HUES6 (cell line): Measurements from ENCODE around the gene SCYGR4.

Experiments
- H3K27ac ChIP-seq: 2 replicates; pipeline ENCODE4 v1.7.0; 2013; ENCODE audit warnings: low read depth, mild to moderate bottlenecking, low read length, inconsistent platforms
- H3K27me3 ChIP-seq: 2 replicates; pipeline ENCODE4 v1.6.1; 2013; ENCODE audit warnings: low read length; ENCODE audit not compliant: control insufficient read depth, insufficient read depth
- H3K36me3 ChIP-seq: 2 replicates; pipeline ENCODE4 v1.6.1; 2013; ENCODE audit warnings: low read length; ENCODE audit not compliant: control insufficient read depth, insufficient read depth
- H3K4me1 ChIP-seq: 2 replicates; pipeline ENCODE4 v1.6.1; 2013; ENCODE audit warnings: low read length; ENCODE audit not compliant: control insufficient read depth, insufficient read depth
- H3K4me3 ChIP-seq: 2 replicates; pipeline ENCODE4 v1.5.1; 2013; ENCODE audit warnings: low read depth, low read length
- H3K9ac ChIP-seq: one replicate; pipeline ENCODE4 v1.6.1; 2013; ENCODE audit warnings: mild to moderate bottlenecking, low read length
- H3K9me3 ChIP-seq: 2 replicates; pipeline ENCODE4 v1.6.1; 2013; ENCODE audit warnings: low read depth, low read length; ENCODE audit not compliant: control insufficient read depth, insufficient read depth

The SCYGR4 gene

GRCh38 chr2:227614740-227615139 is 2.6 kb upstream of the SCYGR4 start, which contains the start of gene SCYGR3:
SCYGR3 (minus strand) TSS chr2:227614840; CDS start chr2:227614840, 0 bp downstream.
- Histone ChIP-seq H3K4me1 (peaks cover 18% of the 10 kb centered on the region), H3K4me3 (no peak within 1 kb of the TSS), H3K9me3 (no peaks in the 10 kb centered on the region), H3K27me3 (peaks cover 22% of the 10 kb centered on the region; the same call in 1 of the 2 replicates), H3K9ac (no peak within 1 kb of the TSS), H3K36me3 (no peaks in the 10 kb centered on the region), H3K27ac (no peak within 1 kb of the TSS)

- H3K36me3 ChIP-seq = no peaks in the 10 kb centered on the region
- no peak overlapping the region for H3K9ac ChIP-seq
- H3K4me1 ChIP-seq = peaks cover 22% of the 10 kb centered on the region
- no peak overlapping the region for H3K27ac ChIP-seq
- peaks cover 22% of the 10 kb centered on the region; the same call in 1 of the 2 replicates for H3K27me3 ChIP-seq
- no peak overlapping the region for H3K4me3 ChIP-seq
- H3K9me3 ChIP-seq = no peaks in the 10 kb centered on the region
These were observed 2.1 kb upstream of the SCYGR4 start for GRCh38 chr2:227615181-227615580.

- H3K36me3 ChIP-seq = no peaks in the 10 kb centered on the region
- H3K4me3 ChIP-seq = no peak overlapping the region
- peaks cover 24% of the 10 kb centered on the region for H3K4me1 ChIP-seq
- H3K27ac ChIP-seq = no peak overlapping the region
- no peaks in the 10 kb centered on the region for H3K9me3 ChIP-seq
- no peak overlapping the region for H3K9ac ChIP-seq
- H3K27me3 ChIP-seq = peaks cover 22% of the 10 kb centered on the region; the same call in 1 of the 2 replicates
These were observed 1.4 kb upstream of the SCYGR4 start for GRCh38 chr2:227615906-227616305.

GRCh38 chr2:227616631-227617030 is 667 bp upstream of the SCYGR4 start:
- Histone ChIP-seq H3K4me3 (no peak overlapping the region), H3K9ac (no peak overlapping the region), H3K36me3 (no peaks in the 10 kb centered on the region), H3K27ac (no peak overlapping the region), H3K4me1 (peaks cover 24% of the 10 kb centered on the region), H3K9me3 (no peaks in the 10 kb centered on the region; the same call in 1 of the 2 replicates), H3K27me3 (peaks cover 22% of the 10 kb centered on the region; the same call in 1 of the 2 replicates)

- Histone ChIP-seq H3K9ac (no peak overlapping the region), H3K27me3 (no peaks in the 10 kb centered on the region), H3K36me3 (no peaks in the 10 kb centered on the region), H3K4me1 (peaks cover 6% of the 10 kb centered on the region; the same call in 1 of the 2 replicates), H3K4me3 (no peak overlapping the region), H3K9me3 (peaks cover 3% of the 10 kb centered on the region; the same call in 1 of the 2 replicates), H3K27ac (no peak overlapping the region)
These were observed 5.9 kb downstream of the SCYGR4 start for GRCh38 chr2:227623226-227623625.

- Histone ChIP-seq H3K4me3 (no peak overlapping the region), H3K27ac (no peak overlapping the region), H3K4me1 (no peaks in the 10 kb centered on the region), H3K9me3 (peaks cover 3% of the 10 kb centered on the region; the same call in 1 of the 2 replicates), H3K27me3 (no peaks in the 10 kb centered on the region), H3K36me3 (no peaks in the 10 kb centered on the region), H3K9ac (no peak overlapping the region)
These were observed 8.1 kb downstream of the SCYGR4 start for GRCh38 chr2:227625420-227625819.

GRCh38 chr2:227626580-227627151 is 9.4 kb downstream of the SCYGR4 start:
- Histone ChIP-seq H3K36me3 (no peaks in the 10 kb centered on the region), H3K27ac (no peak overlapping the region), H3K4me3 (no peak overlapping the region), H3K9me3 (peaks cover 3% of the 10 kb centered on the region; the same call in 1 of the 2 replicates), H3K4me1 (no peaks in the 10 kb centered on the region), H3K9ac (no peak overlapping the region), H3K27me3 (no peaks in the 10 kb centered on the region)

- no peak overlapping the region for H3K4me3 ChIP-seq
- 0 out of 2 replicates have a peak, but pooled peaks cover 1% of the 10 kb centered on the region for H3K9me3 ChIP-seq
These were observed 10.5 kb downstream of the SCYGR4 start for GRCh38 chr2:227627769-227628168.

GRCh38 chr2:227629435-227629834 is 12.1 kb downstream of the SCYGR4 start:
- Histone ChIP-seq H3K36me3 (no peaks in the 10 kb centered on the region), H3K4me1 (no peaks in the 10 kb centered on the region), H3K27me3 (no peaks in the 10 kb centered on the region), H3K9me3 (no peaks in the 10 kb centered on the region), H3K27ac (no peak overlapping the region), H3K9ac (no peak overlapping the region), H3K4me3 (no peak overlapping the region)

More at GRCh38 chr2:227627769-227628168, 10.5 kb downstream of the SCYGR4 start:
- Histone ChIP-seq H3K27ac (no peak overlapping the region), H3K9ac (no peak overlapping the region), H3K27me3 (no peaks in the 10 kb centered on the region), H3K36me3 (no peaks in the 10 kb centered on the region), H3K4me1 (no peaks in the 10 kb centered on the region)

GRCh38 chr2:227630322-227630721 is 13.0 kb downstream of the SCYGR4 start:
- H3K27ac ChIP-seq = no peak overlapping the region
- H3K4me3 ChIP-seq = no peak overlapping the region
- H3K36me3 ChIP-seq = no peaks in the 10 kb centered on the region
- no peak overlapping the region for H3K9ac ChIP-seq
- no peaks in the 10 kb centered on the region for H3K27me3 ChIP-seq
- H3K4me1 ChIP-seq = no peaks in the 10 kb centered on the region
- H3K9me3 ChIP-seq = no peaks in the 10 kb centered on the region

- no peaks in the 10 kb centered on the region for H3K27me3 ChIP-seq
- H3K9me3 ChIP-seq = no peaks in the 10 kb centered on the region
- no peaks in the 10 kb centered on the region for H3K36me3 ChIP-seq
- H3K4me3 ChIP-seq = no peak overlapping the region
- H3K27ac ChIP-seq = no peak overlapping the region
- H3K9ac ChIP-seq = no peak overlapping the region
- no peaks in the 10 kb centered on the region for H3K4me1 ChIP-seq
These were observed 15.5 kb downstream of the SCYGR4 start for GRCh38 chr2:227632827-227633226.
